ENCODE results near the gene WDR91. TPM values are rescaled to one million over a fixed set of nuclear protein-coding genes. Genes with fewer than 3 reads are reported as not detected.

Gene WDR91
- total and polyA plus RNA-seq, 2 donors (not counting 1 experiment from before 2014, with no cell fraction given) = 6.0 to 27.4 TPM

GRCh38 chr7:135162382-135163001, 48.8 kb downstream of the WDR91 start:
- Histone ChIP-seq H3K27ac (ENCODE audit: insufficient read depth, low read length) (no peak overlapping the region), H4K20me1 (ENCODE audit: control insufficient read depth, extremely low read depth, insufficient read depth, low read length) (no peaks in the 10 kb centered on the region), H3K4me2 (ENCODE audit: extremely low read depth, insufficient read depth, low read length) (no peak overlapping the region), H2AFZ (ENCODE audit: low read length) (no peak overlapping the region), H3K9me3 (ENCODE audit: control insufficient read depth, insufficient read depth, low read depth, low read length) (no peaks in the 10 kb centered on the region), H3K9ac (ENCODE audit: insufficient read depth, low read length) (no peak overlapping the region), H3K79me2 (ENCODE audit: control insufficient read depth, insufficient read depth, low read length) (peaks cover 4% of the 10 kb centered on the region), H3K4me3 (replicated peaks in 1 of 4; ENCODE audit: control extremely low read depth in 1 of 4, insufficient read depth in 1 of 4, low read depth in 3 of 4, low read length in 4 of 4) (no peak overlapping the region), H3K36me3 (ENCODE audit: control insufficient read depth, insufficient read depth, low read length) (peaks cover 22% of the 10 kb centered on the region), H3K4me1 (ENCODE audit: control insufficient read depth, extremely low read depth, insufficient read depth, low read length) (peaks cover 15% of the 10 kb centered on the region), H3K27me3 (ENCODE audit: control insufficient read depth, insufficient read depth, low read length) (no peaks in the 10 kb centered on the region)
- no peak for DNase-seq (ENCODE audit: low read depth in 2 of 2)
- TF ChIP-seq EZH2 (IDR thresholded peaks at IDR 0.05; ENCODE audit: low read length, missing control alignments) (no peak), CTCF (conservative IDR thresholded peaks at IDR 0.05 in 1 of 2, IDR thresholded peaks at IDR 0.05 in 1 of 2; ENCODE audit: low read depth in 1 of 2, low read length in 2 of 2) (no peak)

- TF ChIP-seq CTCF (conservative IDR thresholded peaks at IDR 0.05 in 1 of 2, IDR thresholded peaks at IDR 0.05 in 1 of 2; ENCODE audit: low read depth in 1 of 2, low read length in 2 of 2) (no peak), EZH2 (IDR thresholded peaks at IDR 0.05; ENCODE audit: low read length, missing control alignments) (no peak)
- no peak overlapping the region for H3K4me2 ChIP-seq (ENCODE audit: extremely low read depth, insufficient read depth, low read length)
- no peak for DNase-seq (ENCODE audit: low read depth in 2 of 2)
Measured at GRCh38 chr7:135161669-135162068, 49.7 kb downstream of the WDR91 start.

GRCh38 chr7:135160858-135161653, 50.3 kb downstream of the WDR91 start:
- Histone ChIP-seq H3K4me3 (replicated peaks in 1 of 4; ENCODE audit: control extremely low read depth in 1 of 4, insufficient read depth in 1 of 4, low read depth in 3 of 4, low read length in 4 of 4) (no peak overlapping the region), H2AFZ (ENCODE audit: low read length) (no peak overlapping the region), H3K79me2 (ENCODE audit: control insufficient read depth, insufficient read depth, low read length) (no peaks in the 10 kb centered on the region), H3K9ac (ENCODE audit: insufficient read depth, low read length) (no peak overlapping the region), H3K27ac (ENCODE audit: insufficient read depth, low read length) (no peak overlapping the region), H3K36me3 (ENCODE audit: control insufficient read depth, insufficient read depth, low read length) (peaks cover 11% of the 10 kb centered on the region), H3K9me3 (ENCODE audit: control insufficient read depth, insufficient read depth, low read depth, low read length) (no peaks in the 10 kb centered on the region), H3K4me1 (ENCODE audit: control insufficient read depth, extremely low read depth, insufficient read depth, low read length) (peaks cover 15% of the 10 kb centered on the region), H3K27me3 (ENCODE audit: control insufficient read depth, insufficient read depth, low read length) (no peaks in the 10 kb centered on the region), H3K4me2 (ENCODE audit: extremely low read depth, insufficient read depth, low read length) (no peak overlapping the region), H4K20me1 (ENCODE audit: control insufficient read depth, extremely low read depth, insufficient read depth, low read length) (no peaks in the 10 kb centered on the region)
- TF ChIP-seq CTCF (conservative IDR thresholded peaks at IDR 0.05 in 1 of 2, IDR thresholded peaks at IDR 0.05 in 1 of 2; ENCODE audit: low read depth in 1 of 2, low read length in 2 of 2) = no peak
- no peak for TF ChIP-seq EZH2 (IDR thresholded peaks at IDR 0.05; ENCODE audit: low read length, missing control alignments)
- no peak for DNase-seq (ENCODE audit: low read depth in 2 of 2)

More at GRCh38 chr7:135161669-135162068, 49.7 kb downstream of the WDR91 start:
- Histone ChIP-seq H3K27me3 (ENCODE audit: control insufficient read depth, insufficient read depth, low read length) (no peaks in the 10 kb centered on the region), H3K79me2 (ENCODE audit: control insufficient read depth, insufficient read depth, low read length) (no peaks in the 10 kb centered on the region), H2AFZ (ENCODE audit: low read length) (no peak overlapping the region), H3K36me3 (ENCODE audit: control insufficient read depth, insufficient read depth, low read length) (peaks cover 14% of the 10 kb centered on the region), H3K4me1 (ENCODE audit: control insufficient read depth, extremely low read depth, insufficient read depth, low read length) (peaks cover 15% of the 10 kb centered on the region), H3K4me3 (replicated peaks in 1 of 4; ENCODE audit: control extremely low read depth in 1 of 4, insufficient read depth in 1 of 4, low read depth in 3 of 4, low read length in 4 of 4) (no peak overlapping the region), H4K20me1 (ENCODE audit: control insufficient read depth, extremely low read depth, insufficient read depth, low read length) (no peaks in the 10 kb centered on the region), H3K9me3 (ENCODE audit: control insufficient read depth, insufficient read depth, low read depth, low read length) (no peaks in the 10 kb centered on the region), H3K9ac (ENCODE audit: insufficient read depth, low read length) (no peak overlapping the region), H3K27ac (ENCODE audit: insufficient read depth, low read length) (no peak overlapping the region)
